HCT116 (cell line): ENCODE results near the gene SPR. TPM values are rescaled to one million over a fixed set of nuclear protein-coding genes. Genes with fewer than 3 reads are reported as not detected.

ENCODE experiments used
- ATAC-seq: fragments of 200-7000 bp; cut with Tn5 transposase; 2 replicates; pipeline ENCODE4 v1.9.1; 2020; ENCODE audit warnings: mild to moderate bottlenecking, moderate library complexity
- BruUV-seq: library from RNA; stranded (reverse); fragments of 400-500 nt; replicated peaks from 2 replicates; lab custom pipeline; 2021; lab: Mats Ljungman, UMichigan
- CTCF ChIA-PET: fragments of 300-600 bp; sonication (Branson Sonifier 250); formaldehyde crosslinking; loops from one replicate; lab custom pipeline; 2021; ENCODE audit warnings: antibody characterized with exemption; lab: Charles Lee
- POLR2A ChIA-PET: fragments of 300-600, 350-600 bp; sonication (Branson Sonifier 250); formaldehyde crosslinking; loops from one replicate; lab custom pipeline; 2021; ENCODE audit warnings: antibody characterized with exemption; lab: Charles Lee
- RAD21 ChIA-PET, 2 experiments: fragments of 300-600 bp; sonication (Branson Sonifier 250); formaldehyde crosslinking; loops; one replicate each; lab custom pipeline; 2023; ENCODE audit warnings: low total read pairs in 2 of 2; ENCODE audit not compliant: uncharacterized antibody in 2 of 2, unreplicated experiment in 2 of 2, low non-redundant PET in 1 of 2; lab: Charles Lee
- DNase-seq: peaks from one replicate; pipeline ENCODE4 v3.0.0-alpha.2; 2010; ENCODE audit warnings: low read depth, low spot score
- H2AFZ ChIP-seq: fragments of 200-600 bp; shearing (Covaris generic), sonication (generic); 2 replicates; pipeline ENCODE4 v1.6.1; 2017; ENCODE audit warnings: low read depth, mixed run types, mixed read lengths, antibody characterized with exemption, low read length; ENCODE audit not compliant: poor library complexity, severe bottlenecking
- H3K27ac ChIP-seq: 2 replicates; pipeline ENCODE4 v1.5.1; 2012; ENCODE audit warnings: low read depth, low read length
- H3K27me3 ChIP-seq: fragments of 200-600 bp; sonication (generic); 2 replicates; pipeline ENCODE4 v1.6.1; 2016; ENCODE audit warnings: mixed run types, low read length, mixed read lengths; ENCODE audit not compliant: insufficient read depth
- H3K36me3 ChIP-seq, 2 experiments: fragments of 200-500 bp in 1 of 2; fragments of 200-600 bp in 1 of 2; sonication (Bioruptor generic) in 1 of 2; sonication (generic) in 1 of 2; 2 replicates each; pipeline versions ENCODE4 v1.5.1 to v1.6.1; 2014 to 2016; ENCODE audit warnings: low read length in 2 of 2, inconsistent platforms in 1 of 2, mixed read lengths in 1 of 2, mixed run types in 1 of 2; ENCODE audit not compliant: insufficient read depth in 2 of 2, control insufficient read depth in 1 of 2
- H3K4me1 ChIP-seq, 2 experiments: fragments of 200-600 bp in 1 of 2; sonication (generic) in 1 of 2; 2 replicates each; pipeline versions ENCODE4 v1.5.1 to v1.6.1; 2012 to 2017; ENCODE audit warnings: low read length in 2 of 2, inconsistent platforms in 1 of 2, mild to moderate bottlenecking in 1 of 2, mixed read lengths in 1 of 2, mixed run types in 1 of 2, moderate library complexity in 1 of 2; ENCODE audit not compliant: insufficient read depth in 2 of 2, control insufficient read depth in 1 of 2
- H3K4me2 ChIP-seq: fragments of 200-600 bp; sonication (generic); 2 replicates; pipeline ENCODE4 v1.6.1; 2017; ENCODE audit warnings: mixed run types, low read length, mixed read lengths
- H3K4me3 ChIP-seq, 2 experiments: fragments of 200-600 bp in 1 of 2; sonication (generic) in 1 of 2; replicated peaks in 1 of 2; 2 replicates each; pipeline ENCODE4 v1.5.1; 2011 to 2016; ENCODE audit warnings: low read length in 2 of 2, control low read depth in 1 of 2, low read depth in 1 of 2, mild to moderate bottlenecking in 1 of 2, mixed read lengths in 1 of 2, mixed run types in 1 of 2
- H3K79me2 ChIP-seq: fragments of 200-600 bp; sonication (generic); 2 replicates; pipeline ENCODE4 v1.6.1; 2017; ENCODE audit warnings: mild to moderate bottlenecking, mixed run types, low read length, moderate library complexity, mixed read lengths; ENCODE audit not compliant: insufficient read depth
- H3K9ac ChIP-seq: fragments of 200-600 bp; sonication (generic); 2 replicates; pipeline ENCODE4 v1.6.1; 2016; ENCODE audit warnings: low read length, mixed read lengths
- H3K9me2 ChIP-seq: fragments of 200-600 bp; sonication (generic), shearing (Covaris generic); 2 replicates; pipeline ENCODE4 v1.6.1; 2017; ENCODE audit warnings: mixed run types, mild to moderate bottlenecking, moderate library complexity; ENCODE audit not compliant: insufficient read depth
- H3K9me3 ChIP-seq, 2 experiments: fragments of 200-500 bp in 1 of 2; fragments of 200-600 bp in 1 of 2; sonication (Bioruptor generic) in 1 of 2; sonication (generic) in 1 of 2; 2 replicates each; pipeline ENCODE4 v1.6.1; 2014 to 2017; ENCODE audit warnings: low read length in 2 of 2, mixed read lengths in 2 of 2, inconsistent platforms in 1 of 2, low read depth in 1 of 2, mild to moderate bottlenecking in 1 of 2, mixed run types in 1 of 2, moderate library complexity in 1 of 2; ENCODE audit not compliant: control insufficient read depth in 1 of 2, insufficient read depth in 1 of 2
- H4K20me1 ChIP-seq: fragments of 200-600 bp; sonication (generic), shearing (Covaris generic); 2 replicates; pipeline ENCODE4 v1.6.1; 2017; ENCODE audit warnings: mixed run types, mild to moderate bottlenecking, moderate library complexity; ENCODE audit not compliant: insufficient read depth
- CEBPB ChIP-seq: IDR thresholded peaks from 2 replicates; pipeline ENCODE4 v1.6.1; 2012; ENCODE audit warnings: low read depth
- EZH2 ChIP-seq: fragments of 200-600 bp; sonication (generic); IDR thresholded peaks from 2 replicates; pipeline ENCODE4 v1.6.1; 2017; ENCODE audit warnings: antibody characterized with exemption, mixed run types
- EZH2phosphoT487 ChIP-seq: fragments of 200-600 bp; IDR thresholded peaks from 2 replicates; pipeline ENCODE4 v1.6.1; 2018; ENCODE audit warnings: antibody characterized with exemption, borderline replicate concordance
- FOSL1 ChIP-seq: IDR thresholded peaks from 2 replicates; pipeline ENCODE4 v1.6.1; 2012; ENCODE audit warnings: low read depth
- JUND ChIP-seq: IDR thresholded peaks from 2 replicates; pipeline ENCODE4 v1.6.1; 2012
- POLR2A ChIP-seq: IDR thresholded peaks from 2 replicates; pipeline ENCODE4 v1.7.0; 2011; ENCODE audit warnings: borderline replicate concordance; ENCODE audit not compliant: insufficient read depth, insufficient read length; ENCODE audit errors: extremely low read depth
- POLR2AphosphoS5 ChIP-seq: IDR thresholded peaks from 2 replicates; pipeline ENCODE4 v1.6.1; 2011; ENCODE audit warnings: mild to moderate bottlenecking, low read depth, low read length, moderate library complexity
- SIN3A ChIP-seq: IDR thresholded peaks from 2 replicates; pipeline ENCODE4 v1.6.1; 2012; ENCODE audit warnings: low read depth
- ZFX ChIP-seq: fragments of 450-650 bp; IDR thresholded peaks from 2 replicates; pipeline ENCODE4 v1.6.1; 2017
- intact Hi-C: fragments of 100-400 bp; cut with micrococcal nuclease; formaldehyde crosslinking; loops from 2 replicates; pipeline ENCODE4 v1.10.0; 2022
- total RNA-seq: library from RNA; stranded (reverse); gene quantifications from one replicate; pipeline ENCODE4 v1.2.1, GENCODE V29; 2021; ENCODE audit not compliant: unreplicated experiment
- TF ChIP-seq, protein P1 (sequence below): IDR thresholded peaks from 2 replicates; pipeline ENCODE4 v1.6.1; 2012; ENCODE audit warnings: low read depth
- TF ChIP-seq, protein P2 (sequence below): IDR thresholded peaks from 2 replicates; pipeline ENCODE4 v1.6.1; 2012

Gene SPR
- total RNA-seq, 1 experiment from 2014 or later, result 66.9 TPM

DNA sequence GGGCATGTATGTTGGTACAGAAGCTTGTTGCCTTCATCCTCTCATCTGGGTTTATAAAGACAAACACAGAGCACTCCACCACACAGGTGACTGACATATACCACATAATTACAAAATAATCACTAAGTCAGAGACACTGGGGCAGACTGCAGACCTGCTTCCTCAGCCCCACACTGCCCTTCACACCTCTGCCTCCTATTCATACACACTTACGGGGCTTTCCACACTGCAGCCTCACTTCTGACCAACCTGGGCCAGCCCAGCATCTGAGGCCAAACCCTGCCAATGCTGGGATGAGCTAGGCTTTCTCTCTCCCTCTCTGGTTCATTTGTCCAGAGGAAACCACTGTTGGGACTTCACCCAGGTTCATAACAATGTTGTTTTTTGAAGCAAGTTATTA lies 34.6 kb downstream of the SPR start (continued):
- TF ChIP-seq ZFX (no peak), CEBPB (no peak), JUND (no peak), POLR2AphosphoS5 (no peak), POLR2A (no peak)

DNA sequence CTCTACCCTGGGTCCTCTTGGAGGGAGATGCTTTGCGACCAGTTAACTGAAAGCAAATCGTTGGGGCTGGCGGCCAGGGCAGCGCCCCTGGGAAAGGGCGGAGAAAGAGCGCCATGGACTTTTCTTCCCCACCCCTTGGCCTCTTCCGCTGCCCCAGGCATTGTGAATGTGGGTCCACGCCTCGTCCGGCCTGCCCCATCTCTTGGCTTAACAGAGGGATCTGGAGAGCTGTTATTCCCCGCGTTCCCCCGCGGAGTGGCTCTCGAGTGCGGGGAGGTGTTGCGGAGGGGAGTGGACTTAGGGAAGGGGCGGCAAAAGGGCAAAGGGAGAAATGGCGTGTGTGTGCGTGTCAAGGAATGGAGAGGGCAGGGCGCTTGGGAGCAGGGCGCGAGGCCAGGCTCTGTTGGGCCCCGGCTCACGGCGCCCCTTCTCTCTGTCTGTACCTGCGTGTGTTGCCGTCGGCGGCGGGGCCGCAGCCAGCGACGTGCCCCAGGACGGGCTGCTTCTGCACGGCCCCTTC lies 36.7 kb downstream of the SPR start:
- no TSS peak for BruUV-seq
- RAD21 ChIA-PET, result no interaction called here
- POLR2A ChIA-PET, result no interaction called here
- H3K27ac ChIP-seq, result no peak overlapping the region
- no peak overlapping the region for H3K4me3 ChIP-seq
- no peaks in the 10 kb centered on the region for H3K9me2 ChIP-seq
- H3K4me1 ChIP-seq, result no peaks in the 10 kb centered on the region
- no peaks in the 10 kb centered on the region for H3K27me3 ChIP-seq
- no peaks in the 10 kb centered on the region for H3K9me3 ChIP-seq
- H3K79me2 ChIP-seq, result no peaks in the 10 kb centered on the region
- H3K9ac ChIP-seq, result no peak overlapping the region
- H3K4me2 ChIP-seq, result no peak overlapping the region
- no peaks in the 10 kb centered on the region for H4K20me1 ChIP-seq
- DNase-seq (no peak), ATAC-seq (no peak)
- no peak overlapping the region for H2AFZ ChIP-seq
- no peaks in the 10 kb centered on the region for H3K36me3 ChIP-seq
- intact Hi-C loops, result no loop called here
- no peak for TF ChIP-seq EZH2phosphoT487
- no peak for TF ChIP-seq POLR2A
- TF ChIP-seq, protein P1, sequence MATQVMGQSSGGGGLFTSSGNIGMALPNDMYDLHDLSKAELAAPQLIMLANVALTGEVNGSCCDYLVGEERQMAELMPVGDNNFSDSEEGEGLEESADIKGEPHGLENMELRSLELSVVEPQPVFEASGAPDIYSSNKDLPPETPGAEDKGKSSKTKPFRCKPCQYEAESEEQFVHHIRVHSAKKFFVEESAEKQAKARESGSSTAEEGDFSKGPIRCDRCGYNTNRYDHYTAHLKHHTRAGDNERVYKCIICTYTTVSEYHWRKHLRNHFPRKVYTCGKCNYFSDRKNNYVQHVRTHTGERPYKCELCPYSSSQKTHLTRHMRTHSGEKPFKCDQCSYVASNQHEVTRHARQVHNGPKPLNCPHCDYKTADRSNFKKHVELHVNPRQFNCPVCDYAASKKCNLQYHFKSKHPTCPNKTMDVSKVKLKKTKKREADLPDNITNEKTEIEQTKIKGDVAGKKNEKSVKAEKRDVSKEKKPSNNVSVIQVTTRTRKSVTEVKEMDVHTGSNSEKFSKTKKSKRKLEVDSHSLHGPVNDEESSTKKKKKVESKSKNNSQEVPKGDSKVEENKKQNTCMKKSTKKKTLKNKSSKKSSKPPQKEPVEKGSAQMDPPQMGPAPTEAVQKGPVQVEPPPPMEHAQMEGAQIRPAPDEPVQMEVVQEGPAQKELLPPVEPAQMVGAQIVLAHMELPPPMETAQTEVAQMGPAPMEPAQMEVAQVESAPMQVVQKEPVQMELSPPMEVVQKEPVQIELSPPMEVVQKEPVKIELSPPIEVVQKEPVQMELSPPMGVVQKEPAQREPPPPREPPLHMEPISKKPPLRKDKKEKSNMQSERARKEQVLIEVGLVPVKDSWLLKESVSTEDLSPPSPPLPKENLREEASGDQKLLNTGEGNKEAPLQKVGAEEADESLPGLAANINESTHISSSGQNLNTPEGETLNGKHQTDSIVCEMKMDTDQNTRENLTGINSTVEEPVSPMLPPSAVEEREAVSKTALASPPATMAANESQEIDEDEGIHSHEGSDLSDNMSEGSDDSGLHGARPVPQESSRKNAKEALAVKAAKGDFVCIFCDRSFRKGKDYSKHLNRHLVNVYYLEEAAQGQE, result no peak
- no peak for TF ChIP-seq SIN3A
- TF ChIP-seq FOSL1, result no peak
- no peak for TF ChIP-seq EZH2
- no peak for TF ChIP-seq CEBPB
- TF ChIP-seq, protein P2, sequence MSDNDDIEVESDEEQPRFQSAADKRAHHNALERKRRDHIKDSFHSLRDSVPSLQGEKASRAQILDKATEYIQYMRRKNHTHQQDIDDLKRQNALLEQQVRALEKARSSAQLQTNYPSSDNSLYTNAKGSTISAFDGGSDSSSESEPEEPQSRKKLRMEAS, result no peak
- CTCF ChIA-PET, result no interaction called here
